GM18498 (cell line): ENCODE results near the gene SFTA2.
"Not testable (repeated sequence)": the region's sequence is repeated elsewhere in the genome, so short reads cannot be mapped to it uniquely, and the experiment has no call there.

Source experiments
- ATAC-seq: cut with Tn5 transposase; IDR thresholded peaks from one replicate; pipeline ENCODE4 v1.9.1; 2021; ENCODE audit warnings: mild to moderate bottlenecking, moderate library complexity; ENCODE audit not compliant: unreplicated experiment

The SFTA2 gene

GRCh38 chr6:30914076-30914853 is 17.7 kb downstream of the SFTA2 start, which contains the start of gene VARS2:
Gene VARS2, plus strand, starts transcription at chr6:30914238. Its CDS starts 599 bp downstream, at chr6:30914837.
- peak; percentile 87 for ATAC-seq

GRCh38 chr6:30913721-30914075 is 18.3 kb downstream of the SFTA2 start:
- ATAC-seq = peak; percentile 17

GRCh38 chr6:30912746-30913520 is 19.0 kb downstream of the SFTA2 start:
- no peak for ATAC-seq

GRCh38 chr6:30910473-30910872 is 21.5 kb downstream of the SFTA2 start:
- ATAC-seq = not testable (repeated sequence)

GRCh38 chr6:30908700-30909099 is 23.3 kb downstream of the SFTA2 start:
- no peak for ATAC-seq

- ATAC-seq = peak; percentile 95
Observed at GRCh38 chr6:30907758-30908591, 24.0 kb downstream of the SFTA2 start, which contains the start of gene GTF2H4. Gene GTF2H4, plus strand, starts transcription at chr6:30908207.

GRCh38 chr6:30907290-30907757 is 24.6 kb downstream of the SFTA2 start:
- not testable (repeated sequence) for ATAC-seq

GRCh38 chr6:30903236-30903635 is 28.7 kb downstream of the SFTA2 start:
- ATAC-seq = no peak

- no peak for ATAC-seq
Observed at GRCh38 chr6:30902709-30903108, 29.3 kb downstream of the SFTA2 start.

- ATAC-seq = not testable (repeated sequence)
Observed at GRCh38 chr6:30902196-30902595, 29.8 kb downstream of the SFTA2 start.

- no peak for ATAC-seq
Observed at GRCh38 chr6:30901436-30901835, 30.5 kb downstream of the SFTA2 start.

GRCh38 chr6:30900863-30901417 is 31.0 kb downstream of the SFTA2 start:
- ATAC-seq = no peak

GRCh38 chr6:30898750-30899360 is 33.1 kb downstream of the SFTA2 start:
- no peak for ATAC-seq

GRCh38 chr6:30897882-30898281 is 34.1 kb downstream of the SFTA2 start:
- no peak for ATAC-seq

- ATAC-seq = no peak
Observed at GRCh38 chr6:30896541-30896940, 35.4 kb downstream of the SFTA2 start.

- ATAC-seq = no peak
Observed at GRCh38 chr6:30895343-30895742, 36.6 kb downstream of the SFTA2 start.

GRCh38 chr6:30894935-30895334 is 37.0 kb downstream of the SFTA2 start:
- ATAC-seq = no peak

GRCh38 chr6:30894381-30894780 is 37.6 kb downstream of the SFTA2 start:
- ATAC-seq = no peak

GRCh38 chr6:30893666-30894065 is 38.3 kb downstream of the SFTA2 start:
- no peak for ATAC-seq

GRCh38 chr6:30893001-30893591 is 38.9 kb downstream of the SFTA2 start:
- ATAC-seq = no peak
